HG03060 (cell line): ENCODE measurements around the gene SCGB3A1.

Experiments used
- ATAC-seq: cut with Tn5 transposase; IDR thresholded peaks from one replicate; pipeline ENCODE4 v1.9.1; 2021; ENCODE audit warnings: low read depth, moderate number of reproducible peaks; ENCODE audit not compliant: unreplicated experiment

The SCGB3A1 gene

GRCh38 chr5:180606215-180606785 is 15.0 kb upstream of the SCGB3A1 start:
- ATAC-seq = no peak

GRCh38 chr5:180605554-180606214 is 14.4 kb upstream of the SCGB3A1 start:
- ATAC-seq = no peak

- ATAC-seq = no peak
Observed at GRCh38 chr5:180604271-180604670, 13.0 kb upstream of the SCGB3A1 start.

DNA sequence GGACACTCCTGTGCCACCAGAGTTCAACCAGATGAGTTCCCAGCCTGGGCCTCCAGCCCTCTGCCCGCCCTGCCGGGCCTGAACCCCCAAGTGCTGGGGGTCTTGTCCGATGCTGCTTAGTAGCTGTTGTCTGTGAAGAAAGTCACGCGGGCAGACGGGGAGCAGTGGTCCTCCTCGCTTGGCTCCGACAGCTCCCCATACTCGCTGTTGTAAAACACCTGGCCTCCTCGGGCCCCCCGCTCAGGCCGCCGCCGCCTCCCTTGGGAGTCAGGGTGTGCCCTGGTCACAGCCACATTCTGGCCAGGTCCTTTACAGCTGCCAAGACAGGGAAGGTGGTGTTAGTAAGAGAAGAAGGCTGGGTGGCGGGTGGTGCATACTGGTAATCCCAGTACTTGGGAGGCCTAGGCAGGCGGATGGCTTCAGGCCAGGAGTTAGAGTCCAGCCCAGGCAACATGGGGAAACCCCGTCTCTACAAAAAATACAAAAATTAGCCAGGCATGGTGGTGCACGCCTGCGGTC is 11.8 kb upstream of the SCGB3A1 start:
- ATAC-seq = no peak

DNA sequence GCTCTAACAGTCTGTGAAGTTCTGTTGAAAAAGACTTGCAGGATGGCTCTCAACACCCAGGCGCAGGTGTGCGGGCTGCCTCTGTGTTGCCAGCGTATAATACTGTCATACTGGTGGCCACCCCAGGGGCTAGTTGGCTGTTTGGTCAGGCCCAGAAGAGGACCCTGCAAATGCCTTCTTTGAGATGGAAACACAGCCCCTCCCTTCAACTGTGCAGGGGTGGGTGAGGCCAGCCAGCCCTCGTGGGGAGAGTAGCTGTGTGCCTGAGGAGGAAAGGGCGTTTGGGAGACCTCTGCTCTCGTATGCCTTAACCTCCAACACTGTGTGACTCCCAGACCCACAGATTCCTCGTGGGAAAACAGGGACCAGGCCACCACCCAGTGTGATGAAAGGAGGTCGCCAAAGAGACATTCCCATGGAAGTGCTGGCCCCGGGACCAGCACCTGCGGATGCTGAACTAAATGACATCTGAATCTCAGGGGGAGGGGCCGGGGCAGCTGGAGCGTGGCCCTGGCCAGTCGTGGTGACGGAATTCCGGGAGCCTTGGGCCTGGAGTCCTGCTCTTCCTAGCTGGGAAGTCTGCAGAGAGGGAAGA is 11.3 kb upstream of the SCGB3A1 start:
- ATAC-seq = no peak

- no peak for ATAC-seq
Observed at GRCh38 chr5:180601591-180602480, 10.5 kb upstream of the SCGB3A1 start.

DNA sequence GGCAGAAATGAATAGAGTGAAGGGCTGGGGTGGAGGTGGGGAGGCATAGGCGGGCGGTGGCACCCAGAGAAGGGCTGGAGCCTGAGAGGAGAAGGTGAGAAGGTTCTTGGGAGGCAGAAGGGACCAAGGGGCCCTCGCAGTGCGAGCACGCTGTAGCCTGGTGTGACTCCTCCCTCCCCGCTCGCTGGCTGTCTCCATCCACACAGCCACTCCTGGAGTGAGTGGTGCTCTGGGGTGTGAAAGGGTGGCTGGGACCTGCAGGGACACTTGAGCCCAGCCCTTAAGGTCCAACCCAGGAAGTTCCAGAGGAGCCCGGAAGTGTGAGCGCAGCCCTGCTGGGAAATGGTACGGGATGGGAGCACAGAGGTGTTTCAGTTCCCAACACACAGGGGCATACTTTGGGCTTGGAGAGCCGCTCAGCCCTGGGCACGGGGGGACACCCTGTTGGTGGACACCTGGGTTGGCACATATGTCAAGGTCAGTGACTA is 9.3 kb upstream of the SCGB3A1 start:
- no peak for ATAC-seq

DNA sequence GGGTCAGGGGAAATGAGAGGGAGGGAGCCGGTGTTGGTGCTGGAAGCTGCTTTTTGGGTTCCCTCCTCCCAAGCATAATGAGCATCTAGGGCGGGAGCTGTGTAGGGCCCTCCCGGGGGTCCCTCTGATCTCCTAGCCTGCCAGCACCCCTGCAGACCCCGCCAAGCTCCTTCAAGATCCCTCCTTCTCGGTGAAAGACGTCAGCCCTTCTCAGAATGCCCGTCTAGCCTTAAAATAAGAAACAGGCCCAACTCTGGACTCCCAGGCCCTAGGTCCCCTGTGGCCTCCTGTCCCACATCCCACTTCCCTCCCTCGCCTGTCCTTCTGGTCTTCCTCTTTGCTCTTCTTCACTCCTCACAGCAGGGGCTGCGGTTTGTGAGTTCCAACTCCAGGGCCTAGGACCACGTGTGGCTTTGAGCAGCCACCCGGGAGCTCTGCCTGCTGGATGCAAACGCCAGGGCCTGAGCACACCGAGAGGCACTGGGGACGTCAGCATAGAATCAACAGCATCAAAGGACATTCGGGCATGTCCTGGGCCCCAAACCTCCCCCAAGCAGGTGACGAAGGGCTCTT is 8.8 kb upstream of the SCGB3A1 start:
- ATAC-seq = no peak

DNA sequence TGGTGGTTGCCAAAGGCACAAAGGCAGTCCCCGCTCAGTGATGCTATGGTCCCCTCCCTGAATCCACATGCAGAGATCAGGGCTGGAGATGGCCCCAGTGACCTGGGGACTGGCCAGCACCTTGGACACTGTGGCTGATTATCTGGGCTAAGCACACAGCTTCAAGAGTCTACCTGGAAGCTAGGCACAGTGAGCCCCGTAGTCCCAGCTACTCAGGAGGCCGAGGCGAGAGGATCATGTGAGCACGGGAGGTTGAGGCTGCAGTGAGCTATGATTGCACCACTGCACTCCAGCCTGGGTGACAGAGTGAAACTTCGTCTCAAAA is 8.3 kb upstream of the SCGB3A1 start:
- ATAC-seq = no peak

GRCh38 chr5:180598797-180599589 is 7.7 kb upstream of the SCGB3A1 start:
- no peak for ATAC-seq

GRCh38 chr5:180598316-180598701 is 7.0 kb upstream of the SCGB3A1 start:
- ATAC-seq = no peak

DNA sequence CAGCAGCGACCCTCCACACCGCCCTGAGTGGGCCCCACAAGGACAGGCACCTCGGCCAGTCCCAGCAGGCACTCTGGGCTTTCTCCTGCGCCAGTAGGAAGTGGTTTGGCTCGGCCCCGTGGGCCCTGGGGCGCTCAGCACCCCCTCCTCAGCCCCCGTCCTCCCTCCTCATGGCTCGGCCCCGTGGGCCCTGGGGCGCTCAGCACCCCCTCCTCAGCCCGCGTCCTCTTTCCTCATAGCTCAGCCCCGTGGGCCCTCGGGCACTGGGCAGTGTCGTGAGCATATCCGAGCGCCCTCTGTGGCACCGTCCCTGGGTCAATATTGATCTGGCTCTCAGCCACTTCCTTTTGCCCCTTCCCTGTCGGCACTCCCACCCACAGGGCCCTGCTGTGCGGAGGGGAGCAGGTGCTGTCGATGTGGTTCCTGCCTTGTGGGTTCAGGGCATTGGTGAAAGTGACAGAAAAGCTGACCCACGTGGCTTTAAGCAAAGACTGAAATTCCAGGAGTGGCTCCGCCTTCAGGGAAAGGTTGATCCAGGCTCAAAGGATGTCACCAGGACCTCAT is 5.5 kb upstream of the SCGB3A1 start:
- ATAC-seq = no peak

DNA sequence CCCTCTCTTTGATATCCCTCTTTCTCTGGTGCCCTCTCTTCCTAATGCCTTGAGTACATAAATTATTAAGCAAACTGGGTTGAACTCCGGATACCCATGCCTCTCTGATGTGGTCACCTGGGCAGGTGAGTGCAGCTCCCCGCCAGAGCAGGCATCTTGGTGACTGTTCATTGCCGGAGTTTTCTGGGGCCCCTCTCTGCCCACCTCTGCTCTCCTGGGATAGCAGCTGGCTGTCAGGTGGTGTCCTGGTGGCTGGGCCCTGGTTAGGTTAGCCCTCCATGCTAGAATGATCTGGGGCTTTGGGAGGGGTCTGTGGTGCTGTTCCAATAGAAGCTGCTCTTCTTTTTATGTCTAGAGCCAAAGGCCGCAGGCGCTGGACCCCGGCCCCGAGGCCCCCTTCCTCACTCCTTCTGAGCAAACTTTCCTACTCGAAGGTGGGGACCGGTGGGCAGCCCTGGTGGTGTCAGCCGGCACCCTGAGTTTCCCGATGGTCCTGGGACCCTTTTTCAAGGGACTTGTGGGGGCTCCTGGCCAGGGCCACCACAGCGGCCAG is 4.9 kb upstream of the SCGB3A1 start:
- no peak for ATAC-seq

DNA sequence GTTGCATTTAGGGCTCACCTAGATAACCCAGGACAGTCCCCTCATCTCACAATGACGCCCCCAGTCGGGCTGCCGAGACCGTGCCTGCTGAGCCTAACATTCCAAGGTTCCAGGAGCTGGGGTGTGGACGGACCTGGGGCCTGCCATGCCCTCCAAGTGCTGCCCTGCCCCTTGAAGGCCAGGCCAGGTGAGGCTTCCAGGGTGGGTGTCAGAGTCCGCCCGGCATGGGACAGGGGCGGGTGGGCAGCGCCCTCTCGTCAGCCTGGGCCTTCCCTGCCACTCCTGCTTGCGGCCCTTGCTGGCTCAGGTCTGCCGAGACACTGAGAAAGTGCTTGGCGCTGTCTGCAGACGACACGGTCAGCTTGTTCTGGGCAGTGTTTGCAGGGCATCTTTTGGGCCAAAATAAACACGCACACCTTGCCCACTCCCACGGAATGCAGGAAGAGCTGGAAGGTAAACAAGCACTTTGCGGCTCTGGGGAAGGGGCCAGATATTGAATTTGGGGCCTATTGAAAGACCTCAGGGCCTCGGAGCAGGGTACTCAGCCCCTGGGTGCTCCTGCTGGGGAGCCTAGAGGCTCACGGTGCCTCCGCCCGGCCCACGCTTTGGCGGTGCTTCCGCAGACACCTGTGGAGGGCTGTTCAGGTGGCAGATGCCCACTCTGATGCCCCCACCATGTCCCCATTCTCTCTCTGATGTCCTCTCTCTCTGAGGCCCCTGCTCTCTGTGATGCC is 4.2 kb upstream of the SCGB3A1 start:
- no peak for ATAC-seq

- no peak for ATAC-seq
Observed at GRCh38 chr5:180595046-180595379, 3.7 kb upstream of the SCGB3A1 start.

DNA sequence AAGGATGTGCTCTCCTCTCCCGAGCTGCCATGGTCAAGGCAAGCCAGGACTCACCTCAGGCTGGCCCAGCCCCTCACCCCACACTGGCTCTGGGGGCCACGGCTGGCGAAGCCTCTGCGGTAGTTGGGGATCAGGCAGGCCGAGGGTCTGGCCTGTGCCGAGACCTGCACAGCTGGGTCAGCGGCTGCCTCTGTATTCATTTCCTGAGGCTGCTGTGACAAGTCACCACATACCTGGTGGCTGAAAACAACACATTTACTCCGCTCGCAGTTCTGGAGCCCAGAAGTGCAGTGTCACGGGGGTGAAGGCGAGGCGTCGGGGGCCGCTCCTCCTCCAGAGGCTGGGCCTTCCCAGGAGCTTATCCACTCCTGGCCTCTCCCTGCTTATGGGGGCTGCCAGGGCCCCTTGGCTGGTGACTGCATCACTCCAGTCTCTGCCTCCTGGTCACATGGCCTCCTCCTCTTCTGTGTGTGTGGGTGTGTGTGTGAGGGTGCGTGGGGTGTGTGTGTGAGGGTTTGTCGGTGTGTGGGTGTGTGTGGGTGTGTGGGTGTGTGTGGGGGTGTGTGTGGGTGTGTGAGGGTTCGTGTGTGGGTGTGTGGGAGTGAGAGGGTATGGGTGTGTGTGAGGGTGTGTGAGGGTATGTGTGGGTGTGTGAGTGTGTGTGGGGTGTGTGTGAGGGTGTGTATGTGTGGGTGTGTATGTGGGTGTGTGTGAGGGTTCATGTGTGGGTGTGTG is 3.2 kb upstream of the SCGB3A1 start:
- no peak for ATAC-seq

- ATAC-seq = no peak
Observed at GRCh38 chr5:180593446-180594206, 2.3 kb upstream of the SCGB3A1 start.
